ENCODE results near the gene TRIM40. TPM values are rescaled to one million over a fixed set of nuclear protein-coding genes. Genes with fewer than 3 reads are reported as not detected.

TRIM40 gene
- total RNA-seq, 1 donor from 2014 or later, result not detected

GRCh38 chr6:30152910-30153610 is 17.1 kb downstream of the TRIM40 start:
- DNase-seq (ENCODE audit: extremely low spot score in 2 of 2), result peak in 1 of 2 donors; percentile 60
- Histone ChIP-seq H3K9me3 (no peaks in the 10 kb centered on the region), H3K36me3 (no peaks in the 10 kb centered on the region), H3K4me1 (peaks cover 7% of the 10 kb centered on the region), H3K27me3 (no peaks in the 10 kb centered on the region), H3K4me3 (no peak overlapping the region), H3K27ac (no peak overlapping the region)
- intact Hi-C loops (cut with DNase I), result no loop called here
- TF ChIP-seq, protein P1, sequence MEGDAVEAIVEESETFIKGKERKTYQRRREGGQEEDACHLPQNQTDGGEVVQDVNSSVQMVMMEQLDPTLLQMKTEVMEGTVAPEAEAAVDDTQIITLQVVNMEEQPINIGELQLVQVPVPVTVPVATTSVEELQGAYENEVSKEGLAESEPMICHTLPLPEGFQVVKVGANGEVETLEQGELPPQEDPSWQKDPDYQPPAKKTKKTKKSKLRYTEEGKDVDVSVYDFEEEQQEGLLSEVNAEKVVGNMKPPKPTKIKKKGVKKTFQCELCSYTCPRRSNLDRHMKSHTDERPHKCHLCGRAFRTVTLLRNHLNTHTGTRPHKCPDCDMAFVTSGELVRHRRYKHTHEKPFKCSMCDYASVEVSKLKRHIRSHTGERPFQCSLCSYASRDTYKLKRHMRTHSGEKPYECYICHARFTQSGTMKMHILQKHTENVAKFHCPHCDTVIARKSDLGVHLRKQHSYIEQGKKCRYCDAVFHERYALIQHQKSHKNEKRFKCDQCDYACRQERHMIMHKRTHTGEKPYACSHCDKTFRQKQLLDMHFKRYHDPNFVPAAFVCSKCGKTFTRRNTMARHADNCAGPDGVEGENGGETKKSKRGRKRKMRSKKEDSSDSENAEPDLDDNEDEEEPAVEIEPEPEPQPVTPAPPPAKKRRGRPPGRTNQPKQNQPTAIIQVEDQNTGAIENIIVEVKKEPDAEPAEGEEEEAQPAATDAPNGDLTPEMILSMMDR (IDR thresholded peaks at IDR 0.05), result no peak
- TF ChIP-seq POLR2AphosphoS5 (IDR thresholded peaks at IDR 0.05; ENCODE audit: insufficient read depth in 1 of 2, low read depth in 1 of 2) (no peak), POLR2A (IDR thresholded peaks at IDR 0.05) (no peak)

DNA sequence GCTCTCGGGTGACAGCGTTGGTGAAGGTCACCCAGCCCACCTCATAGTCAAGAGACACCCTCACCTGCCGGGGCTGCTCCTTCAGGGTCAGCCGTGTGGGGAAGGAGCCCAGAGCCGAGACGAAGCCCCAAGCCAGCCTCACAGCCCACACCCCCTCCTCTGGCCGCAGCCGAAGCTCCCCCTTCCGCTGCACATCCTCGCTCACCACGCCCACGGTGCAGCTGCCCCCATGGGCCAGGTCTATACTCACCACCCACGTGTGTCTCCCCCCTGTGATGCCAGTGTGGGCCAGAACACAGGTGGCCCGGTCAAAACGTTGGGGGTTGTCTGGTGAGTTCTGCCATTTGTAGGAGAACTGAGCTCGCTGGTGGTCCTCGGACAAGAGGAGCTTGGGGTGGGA is 18.1 kb downstream of the TRIM40 start:
- intact Hi-C loops (cut with DNase I), result no loop called here
- Histone ChIP-seq H3K36me3 (no peaks in the 10 kb centered on the region), H3K4me1 (peaks cover 7% of the 10 kb centered on the region), H3K4me3 (no peak overlapping the region), H3K27ac (no peak overlapping the region), H3K9me3 (no peaks in the 10 kb centered on the region), H3K27me3 (no peaks in the 10 kb centered on the region)
- TF ChIP-seq POLR2AphosphoS5 (IDR thresholded peaks at IDR 0.05; ENCODE audit: insufficient read depth in 1 of 2, low read depth in 1 of 2) (no peak), POLR2A (IDR thresholded peaks at IDR 0.05) (no peak)
- TF ChIP-seq, protein P1 (IDR thresholded peaks at IDR 0.05), result no peak
- DNase-seq (ENCODE audit: extremely low spot score in 2 of 2), result peak in 1 of 2 donors; percentile 54

DNA sequence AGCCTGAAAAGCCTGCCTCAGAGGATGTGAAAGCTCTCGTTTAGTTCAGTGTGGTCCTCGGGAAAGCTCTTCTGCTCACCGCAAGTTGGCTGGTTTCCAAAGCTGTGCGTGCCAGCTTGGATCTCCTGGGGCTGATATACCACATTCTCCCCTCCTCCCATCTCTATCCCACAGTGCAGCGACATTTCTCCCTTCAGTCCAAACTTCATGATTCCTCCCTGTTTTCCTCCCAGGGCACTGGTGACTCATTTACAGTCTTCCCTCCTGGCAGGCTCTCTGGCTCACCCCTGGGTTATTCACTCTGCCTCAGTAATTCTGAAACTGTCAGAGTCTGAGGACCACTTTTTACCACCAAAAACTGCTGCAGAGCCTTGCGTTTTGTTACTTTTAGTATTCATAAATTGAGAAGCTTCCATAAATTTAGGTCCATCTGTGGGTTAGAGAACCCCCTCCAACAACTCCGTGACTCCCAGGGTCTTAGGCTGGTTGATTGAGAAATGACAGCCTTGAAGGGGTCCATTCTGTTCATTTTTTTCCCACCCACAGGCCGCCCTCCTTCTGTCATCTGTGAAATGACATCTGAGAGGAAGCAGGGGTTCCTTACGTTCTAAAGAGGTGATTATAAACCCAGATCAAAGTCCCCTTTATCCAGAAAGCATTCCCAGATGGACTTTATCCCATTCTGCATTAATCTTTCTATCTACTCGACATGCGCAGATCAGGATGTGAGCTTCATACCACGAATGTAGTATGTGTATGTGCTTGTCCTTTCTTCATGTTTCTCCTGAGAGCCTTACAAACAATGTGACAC is 19.0 kb downstream of the TRIM40 start:
- H3K4me1 ChIP-seq, result peaks cover 7% of the 10 kb centered on the region
- no peak for DNase-seq (ENCODE audit: extremely low spot score in 2 of 2)
- TF ChIP-seq POLR2A (IDR thresholded peaks at IDR 0.05) (no peak), POLR2AphosphoS5 (IDR thresholded peaks at IDR 0.05; ENCODE audit: insufficient read depth in 1 of 2, low read depth in 1 of 2) (no peak)
- TF ChIP-seq, protein P1 (IDR thresholded peaks at IDR 0.05), result no peak
- no peaks in the 10 kb centered on the region for H3K9me3 ChIP-seq
- no peak overlapping the region for H3K27ac ChIP-seq
- H3K36me3 ChIP-seq, result no peaks in the 10 kb centered on the region
- no peaks in the 10 kb centered on the region for H3K27me3 ChIP-seq
- intact Hi-C loops (cut with DNase I), result no loop called here
- H3K4me3 ChIP-seq, result no peak overlapping the region

GRCh38 chr6:30155520-30156261 is 19.8 kb downstream of the TRIM40 start:
- Histone ChIP-seq H3K36me3 (no peaks in the 10 kb centered on the region), H3K27ac (no peak overlapping the region), H3K4me3 (no peak overlapping the region), H3K27me3 (no peaks in the 10 kb centered on the region), H3K9me3 (no peaks in the 10 kb centered on the region), H3K4me1 (peaks cover 7% of the 10 kb centered on the region)
- DNase-seq (ENCODE audit: extremely low spot score in 2 of 2), result no peak
- intact Hi-C loops (cut with DNase I), result no loop called here
- TF ChIP-seq, protein P1 (IDR thresholded peaks at IDR 0.05), result no peak
- TF ChIP-seq POLR2A (IDR thresholded peaks at IDR 0.05) (no peak), POLR2AphosphoS5 (IDR thresholded peaks at IDR 0.05; ENCODE audit: insufficient read depth in 1 of 2, low read depth in 1 of 2) (no peak)

All from vagina (tissue), 2 donors.